PC-9 (cell line): Measurements from ENCODE around the gene UNC119B. TPM values are rescaled to one million over a fixed set of nuclear protein-coding genes. Genes with fewer than 3 reads are reported as not detected.

Experiments used
- Bru-seq: library from RNA; stranded (reverse); fragments of 400-500 nt; gene quantifications from one replicate; lab custom pipeline; 2021; lab: Mats Ljungman, UMichigan
- BruChase-seq, 2 experiments: library from RNA; stranded (reverse); fragments of 400-500 nt; gene quantifications; one replicate each; lab custom pipeline; 2021; lab: Mats Ljungman, UMichigan
- BruUV-seq: library from RNA; stranded (reverse); fragments of 400-500 nt; replicated peaks from 2 replicates; lab custom pipeline; 2021; lab: Mats Ljungman, UMichigan
- CTCF ChIA-PET: fragments of 300-600 bp; sonication (Branson Sonifier 250); formaldehyde crosslinking; loops from one replicate; lab custom pipeline; 2022; ENCODE audit warnings: antibody characterized with exemption; lab: Charles Lee
- POLR2A ChIA-PET: fragments of 300-600 bp; sonication (Branson Sonifier 250); formaldehyde crosslinking; loops from one replicate; lab custom pipeline; 2022; ENCODE audit warnings: antibody characterized with exemption; ENCODE audit not compliant: unreplicated experiment; lab: Charles Lee
- DNase-seq, 2 experiments: peaks; one replicate each; pipeline versions ENCODE4 v3.0.0 to v3.0.0-alpha.2; 2015 to 2022; ENCODE audit warnings: mixed read lengths in 1 of 2
- H2AFZ ChIP-seq: fragments of 200-600 bp; sonication (generic); 2 replicates; pipeline ENCODE4 v1.8.1; 2017; ENCODE audit warnings: antibody characterized with exemption
- H3F3A ChIP-seq: fragments of 200-600 bp; sonication (generic); 2 replicates; pipeline ENCODE4 v1.8.1; 2017; ENCODE audit warnings: antibody characterized with exemption, mild to moderate bottlenecking, low read depth; ENCODE audit not compliant: insufficient read depth
- H3K27ac ChIP-seq: fragments of 200-600 bp; sonication (generic); 2 replicates; pipeline ENCODE4 v1.6.1; 2016; ENCODE audit warnings: mixed run types
- H3K27me3 ChIP-seq: fragments of 200-600 bp; sonication (generic); 2 replicates; pipeline ENCODE4 v1.6.1; 2016; ENCODE audit warnings: low read depth, mixed run types; ENCODE audit not compliant: insufficient read depth
- H3K36me3 ChIP-seq: fragments of 200-600 bp; sonication (generic); 2 replicates; pipeline ENCODE4 v1.6.1; 2016; ENCODE audit warnings: low read depth, mixed run types
- H3K4me1 ChIP-seq: fragments of 200-600 bp; sonication (generic); replicated peaks from 2 replicates; pipeline ENCODE4 v1.6.1; 2016; ENCODE audit warnings: mixed run types; ENCODE audit not compliant: insufficient read depth
- H3K4me2 ChIP-seq: fragments of 200-600 bp; sonication (generic); 2 replicates; pipeline ENCODE4 v1.6.1; 2017; ENCODE audit warnings: mixed run types
- H3K4me3 ChIP-seq: fragments of 200-600 bp; sonication (generic); 2 replicates; pipeline ENCODE4 v1.6.1; 2016; ENCODE audit warnings: mixed run types
- H3K79me2 ChIP-seq: fragments of 200-600 bp; sonication (generic); 2 replicates; pipeline ENCODE4 v1.6.1; 2017; ENCODE audit warnings: low read depth, mixed run types
- H3K9me2 ChIP-seq: fragments of 200-600 bp; sonication (generic); 2 replicates; pipeline ENCODE4 v1.8.1; 2017; ENCODE audit warnings: mild to moderate bottlenecking; ENCODE audit not compliant: insufficient read depth
- H3K9me3 ChIP-seq: fragments of 200-600 bp; sonication (generic); 2 replicates; pipeline ENCODE4 v1.8.1; 2016; ENCODE audit warnings: low read depth; ENCODE audit not compliant: insufficient read depth
- H4K20me1 ChIP-seq: fragments of 200-600 bp; sonication (generic); 2 replicates; pipeline ENCODE4 v1.8.1; 2017; ENCODE audit not compliant: insufficient read depth
- EZH2 ChIP-seq: fragments of 200-600 bp; sonication (generic); IDR thresholded peaks from 2 replicates; pipeline ENCODE4 v1.8.0; 2017; ENCODE audit warnings: antibody characterized with exemption, low read depth
- intact Hi-C: fragments of 100-400 bp; cut with micrococcal nuclease; formaldehyde crosslinking; loops from one replicate; pipeline ENCODE4 v1.10.0; 2022; ENCODE audit not compliant: unreplicated experiment
- long read RNA-seq: library from polyadenylated mRNA; stranded (forward); transcript quantifications from one replicate; pipeline ENCODE4 v2.0.0, GENCODE V29; 2022
- total RNA-seq: library from RNA; stranded (reverse); gene quantifications from 2 replicates; pipeline ENCODE4 v1.2.3, GENCODE V29; 2021
- TF ChIP-seq, protein P1 (sequence below): fragments of 200-600 bp; sonication (generic); conservative IDR thresholded peaks from 2 replicates; pipeline ENCODE4 v1.6.1; 2017; ENCODE audit warnings: mixed run types, antibody characterized with exemption, mild to moderate bottlenecking, moderate library complexity

UNC119B gene
- total RNA-seq (25.9 and 30.2 TPM in 2 replicates), Bru-seq, nascent RNA (percentile 80 among the genes with signal in this experiment), BruChase-seq, experiment 1, labeled RNA remaining after a 2-hour chase (percentile 83 among the genes with signal in this experiment), BruChase-seq, experiment 2, labeled RNA remaining after a 6-hour chase (percentile 87 among the genes with signal in this experiment)
- long read RNA-seq, full-length matches to known transcripts, result 1 of 1 reads
- long read RNA-seq, partial matches to known transcripts, result 0 of 1 reads
- long read RNA-seq, other reads (novel, unspliced or antisense), result 0 of 1 reads

DNA sequence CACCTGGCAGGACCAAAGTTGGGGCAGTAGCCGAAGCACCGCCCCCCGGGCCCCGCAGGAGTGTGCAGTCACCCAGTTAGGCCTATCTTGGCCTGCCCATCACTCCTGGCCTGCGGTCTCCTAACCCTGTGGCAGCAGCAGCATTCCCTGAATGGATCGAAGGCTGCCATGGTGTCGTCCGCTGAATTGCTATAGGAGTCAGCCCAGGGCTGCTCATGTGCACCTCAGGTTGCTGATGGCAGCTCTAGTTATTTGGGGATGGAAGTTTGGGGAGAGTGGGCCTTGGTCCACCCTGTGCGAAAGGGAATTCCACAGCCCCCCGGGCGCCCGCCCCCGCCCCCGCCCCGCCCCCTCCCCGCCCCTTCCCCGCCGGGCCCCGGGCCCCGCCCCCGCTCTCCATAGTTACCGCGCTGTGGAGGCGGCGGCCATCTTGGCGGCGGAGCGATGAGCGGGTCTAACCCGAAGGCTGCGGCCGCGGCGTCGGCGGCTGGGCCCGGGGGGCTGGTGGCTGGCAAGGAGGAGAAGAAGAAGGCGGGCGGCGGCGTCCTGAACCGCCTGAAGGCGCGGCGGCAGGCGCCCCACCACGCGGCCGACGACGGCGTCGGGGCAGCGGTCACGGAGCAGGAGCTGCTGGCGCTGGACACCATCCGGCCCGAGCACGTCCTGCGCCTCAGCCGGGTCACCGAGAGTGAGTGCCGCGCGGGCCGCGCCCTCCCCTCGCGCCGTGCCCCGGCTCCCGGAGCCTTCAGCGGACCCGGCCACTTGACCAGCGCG lies at the start of gene UNC119B:
TSS of gene UNC119B (plus strand) at position 428 of the 774 bp plus-strand sequence. CDS start at position 445, 17 bp downstream.
- intact Hi-C loops, result loop anchor here (5.0 kb wide), 2 partner anchors 147 to 262 kb away; no protein-coding TSS in a partner anchor
- peak in 1 of 2 experiments; percentile 63 for DNase-seq
- H4K20me1 ChIP-seq, result peaks cover 4% of the 10 kb centered on the region; the same call in 1 of the 2 replicates
- H3K27me3 ChIP-seq, result no peaks in the 10 kb centered on the region
- peaks cover 20% of the 10 kb centered on the region for H3K79me2 ChIP-seq
- no peaks in the 10 kb centered on the region for H3K9me3 ChIP-seq
- H3F3A ChIP-seq, result peaks cover 8% of the 10 kb centered on the region; the same call in 1 of the 2 replicates
- H3K9me2 ChIP-seq, result no peaks in the 10 kb centered on the region
- peak within 1 kb of the TSS; percentile 87 for H3K4me3 ChIP-seq
- POLR2A ChIA-PET, result interaction anchor here (0.6 kb wide), 1 partner anchor 160 kb away, joined by 20 read pairs; no protein-coding TSS in a partner anchor
- peak within 1 kb of the TSS; percentile 88 for H2AFZ ChIP-seq
- TF ChIP-seq, protein P1, sequence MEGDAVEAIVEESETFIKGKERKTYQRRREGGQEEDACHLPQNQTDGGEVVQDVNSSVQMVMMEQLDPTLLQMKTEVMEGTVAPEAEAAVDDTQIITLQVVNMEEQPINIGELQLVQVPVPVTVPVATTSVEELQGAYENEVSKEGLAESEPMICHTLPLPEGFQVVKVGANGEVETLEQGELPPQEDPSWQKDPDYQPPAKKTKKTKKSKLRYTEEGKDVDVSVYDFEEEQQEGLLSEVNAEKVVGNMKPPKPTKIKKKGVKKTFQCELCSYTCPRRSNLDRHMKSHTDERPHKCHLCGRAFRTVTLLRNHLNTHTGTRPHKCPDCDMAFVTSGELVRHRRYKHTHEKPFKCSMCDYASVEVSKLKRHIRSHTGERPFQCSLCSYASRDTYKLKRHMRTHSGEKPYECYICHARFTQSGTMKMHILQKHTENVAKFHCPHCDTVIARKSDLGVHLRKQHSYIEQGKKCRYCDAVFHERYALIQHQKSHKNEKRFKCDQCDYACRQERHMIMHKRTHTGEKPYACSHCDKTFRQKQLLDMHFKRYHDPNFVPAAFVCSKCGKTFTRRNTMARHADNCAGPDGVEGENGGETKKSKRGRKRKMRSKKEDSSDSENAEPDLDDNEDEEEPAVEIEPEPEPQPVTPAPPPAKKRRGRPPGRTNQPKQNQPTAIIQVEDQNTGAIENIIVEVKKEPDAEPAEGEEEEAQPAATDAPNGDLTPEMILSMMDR, result no peak
- TF ChIP-seq EZH2, result no peak
- CTCF ChIA-PET, result interaction anchor here (0.6 kb wide), 1 partner anchor 256 kb away, joined by 5 read pairs; no protein-coding TSS in a partner anchor
- no TSS peak for BruUV-seq
- H3K36me3 ChIP-seq, result no peaks in the 10 kb centered on the region
- peak within 1 kb of the TSS; percentile 93 for H3K4me2 ChIP-seq
- peaks cover 7% of the 10 kb centered on the region; the same call in 1 of the 2 replicates for H3K4me1 ChIP-seq
- no peak within 1 kb of the TSS; the same call in 1 of the 2 replicates for H3K27ac ChIP-seq

DNA sequence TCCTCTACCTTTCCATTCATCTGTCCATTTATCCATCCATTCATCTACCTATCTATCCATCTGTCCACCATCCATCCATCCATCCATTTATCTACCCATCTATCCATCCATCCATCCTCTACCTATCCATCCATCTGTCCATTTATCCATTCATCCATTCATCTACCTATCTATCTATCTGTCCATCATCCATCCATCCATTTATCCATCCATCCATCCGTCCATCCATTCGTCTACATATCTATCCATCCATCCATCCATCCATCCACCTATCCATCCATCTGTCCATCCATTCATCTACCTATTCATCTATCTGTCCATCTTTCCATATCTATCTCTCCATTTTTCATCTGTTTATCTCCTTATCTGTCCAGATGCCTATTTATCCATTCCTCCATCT lies 48.8 kb upstream of the UNC119B start:
- Histone ChIP-seq H3K4me3 (no peak overlapping the region), H3K27ac (no peak overlapping the region), H3K4me1 (no peaks in the 10 kb centered on the region), H3K36me3 (no peaks in the 10 kb centered on the region), H4K20me1 (no peaks in the 10 kb centered on the region), H3K4me2 (no peak overlapping the region), H3K79me2 (no peaks in the 10 kb centered on the region), H3K9me3 (no peaks in the 10 kb centered on the region), H2AFZ (no peak overlapping the region), H3F3A (no peaks in the 10 kb centered on the region), H3K9me2 (no peaks in the 10 kb centered on the region), H3K27me3 (peaks cover 16% of the 10 kb centered on the region)
- DNase-seq, result no peak
- no peak for TF ChIP-seq EZH2
- TF ChIP-seq, protein P1, result no peak
- POLR2A ChIA-PET, result interaction anchor here (0.5 kb wide), 1 partner anchor 324 kb away, joined by 3 read pairs; no protein-coding TSS in a partner anchor
- no TSS peak for BruUV-seq
- intact Hi-C loops, result no loop called here
- CTCF ChIA-PET, result interaction anchor here (0.6 kb wide), 1 partner anchor 306 kb away, joined by 6 read pairs; no protein-coding TSS in a partner anchor

DNA sequence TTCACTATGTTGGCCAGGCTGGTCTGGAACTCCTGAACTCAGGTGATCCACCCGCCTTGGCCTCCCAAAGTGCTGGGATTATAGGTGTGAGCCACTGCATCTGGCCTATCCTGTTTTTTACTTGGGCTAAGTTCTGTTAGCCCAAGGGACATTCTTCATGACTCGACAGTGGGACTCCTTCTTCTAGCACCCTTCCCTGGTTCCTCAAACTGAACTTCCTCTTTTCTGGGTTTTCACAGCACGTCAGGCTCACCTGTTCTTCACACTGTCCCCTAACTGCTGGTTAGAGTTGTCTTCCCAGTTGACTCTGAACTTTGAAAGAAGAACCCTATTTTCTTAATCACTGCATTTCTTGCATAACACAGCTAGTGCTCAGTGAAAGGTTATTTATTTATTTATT lies 47.4 kb upstream of the UNC119B start:
- no peaks in the 10 kb centered on the region for H3K9me3 ChIP-seq
- H2AFZ ChIP-seq, result no peak overlapping the region
- no peak for TF ChIP-seq EZH2
- TF ChIP-seq, protein P1, result no peak
- H3K4me3 ChIP-seq, result no peak overlapping the region
- H3K27me3 ChIP-seq, result peaks cover 16% of the 10 kb centered on the region
- H3K9me2 ChIP-seq, result no peaks in the 10 kb centered on the region
- no peaks in the 10 kb centered on the region for H3K4me1 ChIP-seq
- DNase-seq, result no peak
- no peaks in the 10 kb centered on the region for H4K20me1 ChIP-seq
- no peak overlapping the region for H3K27ac ChIP-seq
- intact Hi-C loops, result no loop called here
- H3K4me2 ChIP-seq, result no peak overlapping the region
- BruUV-seq, result no TSS peak
- CTCF ChIA-PET, result no interaction called here
- POLR2A ChIA-PET, result no interaction called here
- no peaks in the 10 kb centered on the region for H3F3A ChIP-seq
- H3K79me2 ChIP-seq, result no peaks in the 10 kb centered on the region
- H3K36me3 ChIP-seq, result no peaks in the 10 kb centered on the region
